ENCODE measurements around the gene RFC1.
"Not testable (repeated sequence)": the region's sequence is repeated elsewhere in the genome, so short reads cannot be mapped to it uniquely, and the experiment has no call there.

RFC1 gene

GRCh38 chr4:39353149-39353477 is 13.0 kb downstream of the RFC1 start:
- DNase-seq = not testable (repeated sequence)

DNA sequence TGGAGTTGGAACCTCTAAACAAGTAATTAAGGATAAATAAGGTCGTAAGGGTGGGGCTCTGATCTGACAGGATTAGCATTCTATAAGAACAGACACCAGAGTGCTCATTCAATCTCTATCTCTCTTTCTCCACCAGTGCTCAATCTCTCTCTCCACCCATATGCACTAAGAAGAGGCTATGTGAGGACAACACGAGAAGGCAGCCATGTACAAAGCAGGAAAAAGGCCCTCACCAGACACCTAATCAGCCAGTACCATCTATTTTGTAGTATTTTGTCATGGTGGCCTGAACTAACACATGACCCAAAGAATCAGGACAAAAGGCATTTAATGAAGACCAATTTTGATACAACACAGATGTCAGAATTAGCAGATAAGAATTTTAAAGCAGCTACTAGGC is 16.8 kb downstream of the RFC1 start:
- DNase-seq = no peak

DNA sequence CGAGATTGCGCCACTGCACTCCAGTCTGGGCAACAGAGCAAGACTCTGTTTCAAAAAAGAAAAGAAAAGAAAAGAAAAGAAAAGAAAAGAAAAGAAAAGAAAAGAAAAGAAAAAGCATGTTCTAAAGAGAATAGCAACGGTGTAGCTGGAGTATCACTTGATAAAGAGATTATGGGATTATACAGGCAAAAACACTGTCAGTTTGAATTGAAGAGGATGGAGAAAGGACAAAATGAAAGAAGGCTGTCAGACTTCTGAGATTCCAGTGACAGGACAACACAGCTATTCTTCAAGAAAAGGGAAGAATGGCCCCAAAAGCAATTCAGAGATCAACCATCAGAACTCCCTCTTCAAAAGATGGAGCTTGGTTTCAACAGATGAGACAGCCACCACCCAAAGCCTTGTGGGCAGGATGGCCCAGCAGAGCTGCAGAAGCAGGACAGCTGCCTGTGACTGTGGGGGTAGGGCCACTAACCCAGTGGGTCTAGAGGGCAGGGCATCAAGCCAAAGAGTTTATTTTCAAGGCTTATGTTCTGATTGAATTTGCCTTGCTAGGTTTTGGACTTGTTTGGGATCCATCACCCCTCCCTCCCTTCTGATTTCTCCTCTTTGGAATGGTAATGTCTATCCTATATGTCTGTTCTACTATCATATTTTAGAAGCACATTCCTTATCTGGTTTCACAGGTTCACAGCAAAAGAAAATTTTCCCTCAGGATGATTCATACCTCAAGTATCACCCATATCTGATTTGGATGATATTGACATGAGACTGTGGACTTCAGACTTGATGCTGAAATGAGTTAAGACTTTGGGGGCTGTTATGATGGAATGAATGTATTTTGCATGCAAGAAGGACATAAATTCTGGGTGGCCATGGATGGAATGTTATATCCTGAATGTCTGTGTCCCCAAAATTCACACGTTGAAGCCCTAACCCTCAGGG is 17.5 kb downstream of the RFC1 start:
- peak; percentile 42 for DNase-seq

DNA sequence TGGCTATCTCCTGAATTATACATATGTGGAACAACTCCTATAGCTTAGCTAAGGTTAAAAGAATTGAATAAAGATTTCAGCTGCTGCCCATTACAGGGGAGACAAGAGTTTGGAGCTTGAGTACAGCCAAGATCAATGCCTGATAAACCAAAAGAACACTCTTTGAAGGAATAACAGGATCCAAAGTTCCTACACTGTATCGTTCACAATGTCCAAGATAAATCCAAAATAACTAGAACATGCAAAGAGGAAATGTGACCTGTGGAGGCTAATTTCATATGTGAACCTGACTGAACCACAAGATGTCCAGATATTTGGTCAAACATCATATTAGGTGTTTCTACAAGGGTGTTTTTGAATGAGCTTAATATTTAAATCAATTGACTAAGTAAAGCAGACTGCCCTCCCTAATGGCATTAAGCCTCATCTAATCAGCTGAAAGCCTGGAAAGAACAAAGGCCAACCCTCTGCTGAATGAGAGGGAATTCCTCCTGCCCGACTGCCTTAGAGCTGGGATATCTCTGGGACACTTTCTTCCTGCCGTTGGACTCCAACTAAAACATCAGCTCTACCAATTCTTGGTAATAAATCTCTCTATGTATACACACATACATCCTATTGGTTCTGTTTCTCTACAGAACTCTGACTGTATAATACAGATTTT is 19.2 kb downstream of the RFC1 start:
- no peak for DNase-seq

- DNase-seq = no peak
Observed at GRCh38 chr4:39342731-39343130, 23.4 kb downstream of the RFC1 start.

DNA sequence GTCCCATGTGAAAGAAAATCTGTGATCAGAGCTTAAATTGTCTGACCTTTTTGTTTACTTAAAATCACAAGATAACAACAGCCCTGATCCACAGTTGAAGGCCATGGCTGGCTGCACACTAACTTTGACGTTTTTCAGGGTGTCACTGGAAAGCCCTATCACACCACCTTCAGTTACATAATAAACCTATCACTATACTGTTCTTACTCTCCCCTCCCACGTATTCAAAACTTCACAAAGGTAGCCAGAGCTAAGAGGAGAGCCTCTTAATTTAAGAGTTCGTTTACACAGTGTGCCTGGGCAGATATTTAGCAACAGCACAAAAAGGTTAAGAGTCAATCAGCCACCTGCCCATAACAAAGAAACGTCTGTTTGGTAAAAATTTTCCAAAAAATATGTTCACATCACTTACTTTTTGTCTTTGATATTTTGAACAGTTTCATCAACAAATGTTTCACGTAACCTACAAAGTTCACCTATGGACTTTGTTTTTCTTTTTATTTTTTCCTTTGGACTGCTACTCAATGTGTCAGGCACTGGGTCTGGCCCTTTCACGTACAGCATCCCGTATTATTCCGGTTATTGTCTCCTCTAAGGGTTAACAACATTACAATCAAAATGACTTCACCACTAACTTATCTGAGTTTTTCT is 25.0 kb downstream of the RFC1 start:
- DNase-seq = no peak

- DNase-seq = no peak
Observed at GRCh38 chr4:39339968-39340367, 26.2 kb downstream of the RFC1 start.

- DNase-seq = no peak
Observed at GRCh38 chr4:39337841-39338240, 28.3 kb downstream of the RFC1 start.

GRCh38 chr4:39335566-39335965 is 30.6 kb downstream of the RFC1 start:
- DNase-seq = no peak

- DNase-seq = no peak
Observed at GRCh38 chr4:39331191-39331590, 35.0 kb downstream of the RFC1 start.

- no peak for DNase-seq
Observed at GRCh38 chr4:39330353-39330752, 35.8 kb downstream of the RFC1 start.

DNA sequence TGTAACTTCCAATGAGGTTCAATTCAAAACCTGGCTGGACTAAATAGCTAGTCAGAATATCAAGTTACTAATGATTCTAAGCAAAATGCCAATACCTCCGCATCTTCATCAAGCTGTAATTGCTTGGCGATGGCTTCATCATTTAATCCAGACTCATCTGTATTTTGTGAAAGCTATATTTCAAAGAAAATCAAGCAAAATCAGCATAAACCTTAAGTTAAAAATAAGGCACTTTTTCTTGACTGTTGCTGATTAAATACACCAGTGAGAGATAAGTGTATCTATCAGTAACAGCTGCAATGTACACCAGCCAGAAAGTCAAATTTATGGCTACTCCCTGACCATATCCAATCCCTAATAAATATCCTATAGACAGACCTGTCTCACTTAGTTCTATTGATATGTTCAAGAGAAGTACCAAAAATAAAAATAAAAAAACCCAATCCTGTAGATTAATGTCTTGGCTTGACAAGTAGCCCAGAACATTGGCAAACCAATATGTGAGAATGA is 39.6 kb downstream of the RFC1 start:
- DNase-seq = no peak

GRCh38 chr4:39324897-39325613 is 41.1 kb downstream of the RFC1 start:
- no peak for DNase-seq

DNA sequence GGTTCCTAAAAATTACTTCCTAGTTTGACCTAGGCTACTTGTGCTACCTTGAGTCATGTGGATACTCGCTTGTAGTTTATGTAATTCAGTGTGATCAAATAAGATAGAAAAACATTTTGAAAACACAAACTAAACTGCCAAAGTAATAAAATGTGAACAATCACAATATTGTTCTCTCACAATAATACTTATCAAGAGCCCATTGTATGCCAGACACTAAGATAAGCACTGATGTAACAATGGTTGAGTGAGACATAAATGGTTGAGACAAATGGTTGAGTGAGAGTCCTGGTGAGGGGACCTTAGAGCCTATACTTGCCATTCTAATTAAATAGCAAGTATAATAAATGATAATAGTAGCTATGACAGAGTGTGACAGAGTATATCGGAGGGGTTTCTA is 41.7 kb downstream of the RFC1 start:
- no peak for DNase-seq

DNA sequence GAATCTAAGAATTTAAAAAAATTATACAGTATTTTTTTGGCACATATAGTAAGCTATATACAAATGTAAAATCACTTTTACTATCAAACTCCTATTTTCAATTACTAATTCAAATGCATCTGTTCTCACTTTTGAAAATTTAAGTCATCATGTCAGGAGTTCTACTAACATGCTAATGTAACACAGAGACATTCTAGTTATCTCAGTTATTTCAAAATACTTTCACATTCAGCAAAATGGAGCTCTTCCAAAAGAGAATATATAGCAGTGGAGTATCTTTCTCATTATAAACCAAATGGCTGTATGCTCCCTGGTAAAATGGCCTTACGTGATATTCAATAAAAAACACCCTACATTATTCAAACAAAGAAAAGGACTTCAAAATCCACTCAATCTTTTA is 42.3 kb downstream of the RFC1 start:
- DNase-seq = no peak

- DNase-seq = no peak
Observed at GRCh38 chr4:39320381-39321115, 45.6 kb downstream of the RFC1 start.

DNA sequence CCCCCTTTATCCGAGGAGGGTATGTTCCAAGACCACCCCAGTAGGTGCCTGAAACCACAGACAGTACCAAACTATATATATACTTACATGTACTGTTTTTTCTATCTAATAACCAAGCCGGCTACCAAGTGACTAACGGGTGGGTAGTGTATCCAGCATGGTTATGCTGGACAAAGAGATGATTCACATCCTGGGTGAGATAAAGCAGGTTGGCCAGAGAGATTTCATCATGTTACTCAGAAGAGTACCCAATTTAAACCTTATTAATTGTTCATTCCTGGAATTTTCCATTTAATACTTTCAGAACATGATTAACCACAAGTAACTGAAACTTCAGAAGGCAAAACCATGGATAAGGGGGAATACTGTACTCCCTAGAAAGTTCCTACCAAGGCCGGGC is 46.5 kb downstream of the RFC1 start:
- DNase-seq = peak; percentile 9

GRCh38 chr4:39312816-39313215 is 53.3 kb downstream of the RFC1 start:
- no peak for DNase-seq

DNA sequence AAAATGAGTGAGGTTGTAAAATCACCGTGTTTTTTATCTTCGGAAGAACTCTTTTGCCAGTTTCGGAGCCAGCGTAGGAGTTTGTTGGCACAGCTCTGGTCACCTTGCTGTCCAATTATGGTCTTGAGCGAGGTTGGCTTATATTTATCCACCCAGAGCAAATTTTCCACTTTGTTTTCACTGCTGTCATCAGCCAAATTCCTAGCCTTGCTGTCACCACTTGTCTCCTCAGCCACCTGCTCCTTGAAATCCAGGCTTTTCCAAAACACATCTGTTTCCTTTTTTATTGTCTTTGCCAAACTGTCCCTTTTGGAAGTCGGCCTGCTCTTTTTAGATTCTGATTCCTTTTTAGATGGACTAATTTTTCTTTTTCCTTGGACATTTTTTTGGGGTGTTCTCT is 57.6 kb downstream of the RFC1 start:
- no peak for DNase-seq

GRCh38 chr4:39305912-39306677 is 60.1 kb downstream of the RFC1 start:
- DNase-seq = no peak

GRCh38 chr4:39304651-39305050 is 61.5 kb downstream of the RFC1 start:
- no peak for DNase-seq

GRCh38 chr4:39303871-39304270 is 62.3 kb downstream of the RFC1 start:
- no peak for DNase-seq

Measured in activated CD4-positive, alpha-beta T cell treated with anti-CD3 and anti-CD28 coated beads, Interleukin-10, Interleukin-2, amounts not matched to agents 100 ng/mL and 50 ng/mL, durations not matched to agents 16 hours and 8 hours (primary cell).